Amniotic stem cell (primary cell): Measurements from ENCODE around the gene GALNT10.
"Not testable (repeated sequence)": the region's sequence is repeated elsewhere in the genome, so short reads cannot be mapped to it uniquely, and the experiment has no call there.

Experiments
- DNase-seq: peaks from one replicate; lab custom pipeline; 2025; lab: John Stamatoyannopoulos, UW

The GALNT10 gene, protein sequence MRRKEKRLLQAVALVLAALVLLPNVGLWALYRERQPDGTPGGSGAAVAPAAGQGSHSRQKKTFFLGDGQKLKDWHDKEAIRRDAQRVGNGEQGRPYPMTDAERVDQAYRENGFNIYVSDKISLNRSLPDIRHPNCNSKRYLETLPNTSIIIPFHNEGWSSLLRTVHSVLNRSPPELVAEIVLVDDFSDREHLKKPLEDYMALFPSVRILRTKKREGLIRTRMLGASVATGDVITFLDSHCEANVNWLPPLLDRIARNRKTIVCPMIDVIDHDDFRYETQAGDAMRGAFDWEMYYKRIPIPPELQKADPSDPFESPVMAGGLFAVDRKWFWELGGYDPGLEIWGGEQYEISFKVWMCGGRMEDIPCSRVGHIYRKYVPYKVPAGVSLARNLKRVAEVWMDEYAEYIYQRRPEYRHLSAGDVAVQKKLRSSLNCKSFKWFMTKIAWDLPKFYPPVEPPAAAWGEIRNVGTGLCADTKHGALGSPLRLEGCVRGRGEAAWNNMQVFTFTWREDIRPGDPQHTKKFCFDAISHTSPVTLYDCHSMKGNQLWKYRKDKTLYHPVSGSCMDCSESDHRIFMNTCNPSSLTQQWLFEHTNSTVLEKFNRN

GRCh38 chr5:154190595-154191304, at the start of gene GALNT10:
Gene GALNT10, plus strand, starts transcription at chr5:154190733. Its CDS starts 134 bp downstream, at chr5:154190867.
- no peak for DNase-seq

DNA sequence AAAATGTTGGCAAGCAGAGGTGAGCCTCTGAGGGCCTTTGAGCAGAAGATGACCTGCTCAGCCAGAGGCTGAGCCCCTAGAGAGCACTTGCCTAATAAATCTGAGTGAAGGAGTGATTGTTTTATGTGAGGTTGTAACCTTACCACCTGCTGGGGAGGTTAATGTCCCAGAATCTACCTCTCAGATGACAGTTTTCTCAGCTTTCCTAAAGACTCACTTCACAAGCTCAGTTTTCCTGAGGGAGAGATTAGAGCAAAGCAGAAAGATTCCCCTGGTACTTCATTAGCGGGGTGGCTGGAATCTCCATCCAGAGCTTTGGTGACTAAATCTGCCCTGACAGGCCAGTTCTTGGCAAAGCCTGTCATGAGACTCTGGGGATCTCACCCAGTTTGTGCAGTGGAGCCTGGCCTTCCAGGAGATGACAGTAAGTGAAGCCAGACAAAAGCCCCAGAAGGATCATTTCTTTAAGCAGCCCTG, 48.8 kb upstream of the GALNT10 start:
- DNase-seq = no peak

GRCh38 chr5:154143211-154143641, 47.3 kb upstream of the GALNT10 start:
- DNase-seq = no peak

- DNase-seq = no peak
Measured at GRCh38 chr5:154145268-154145667, 45.3 kb upstream of the GALNT10 start.

- DNase-seq = no peak
Measured at GRCh38 chr5:154146409-154146808, 44.1 kb upstream of the GALNT10 start.

DNA sequence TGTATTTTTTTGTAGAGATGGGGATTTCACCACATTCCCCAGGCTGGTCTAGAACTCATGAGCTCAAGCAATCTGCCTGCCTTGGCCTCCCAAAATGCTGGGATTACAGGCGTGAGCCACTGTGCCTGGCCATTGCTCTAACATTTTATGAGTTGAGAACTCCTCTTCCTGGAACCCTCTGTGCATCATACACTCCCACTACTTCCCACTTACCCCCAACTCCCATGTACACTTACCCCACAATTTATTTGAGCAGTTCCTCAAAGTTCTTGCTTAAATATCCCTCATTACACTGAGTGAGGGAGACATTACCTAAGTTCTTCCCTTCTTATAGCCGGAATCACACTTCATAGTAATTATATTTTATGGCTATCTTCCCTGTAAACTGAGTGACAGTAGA, 42.9 kb upstream of the GALNT10 start:
- no peak for DNase-seq

DNA sequence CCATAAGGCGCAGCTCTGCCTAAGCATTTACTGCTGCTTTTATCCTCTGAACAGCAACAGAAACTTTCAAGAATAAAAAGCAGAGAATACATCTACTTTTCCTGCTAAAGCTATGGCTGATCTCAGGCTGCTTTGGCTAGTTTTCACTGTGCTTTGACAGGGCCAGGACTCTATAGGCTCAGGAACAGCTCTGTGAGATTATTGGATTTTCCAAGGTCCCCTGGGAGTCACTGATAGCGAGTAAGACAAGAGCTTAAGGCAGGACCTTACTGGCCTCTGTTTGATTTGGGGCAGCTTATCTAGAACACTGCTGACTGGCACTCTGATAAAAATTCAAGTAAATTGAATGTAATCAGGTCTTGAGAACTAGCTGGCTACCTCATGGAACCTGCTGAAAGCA, 40.1 kb upstream of the GALNT10 start:
- not testable (repeated sequence) for DNase-seq

DNA sequence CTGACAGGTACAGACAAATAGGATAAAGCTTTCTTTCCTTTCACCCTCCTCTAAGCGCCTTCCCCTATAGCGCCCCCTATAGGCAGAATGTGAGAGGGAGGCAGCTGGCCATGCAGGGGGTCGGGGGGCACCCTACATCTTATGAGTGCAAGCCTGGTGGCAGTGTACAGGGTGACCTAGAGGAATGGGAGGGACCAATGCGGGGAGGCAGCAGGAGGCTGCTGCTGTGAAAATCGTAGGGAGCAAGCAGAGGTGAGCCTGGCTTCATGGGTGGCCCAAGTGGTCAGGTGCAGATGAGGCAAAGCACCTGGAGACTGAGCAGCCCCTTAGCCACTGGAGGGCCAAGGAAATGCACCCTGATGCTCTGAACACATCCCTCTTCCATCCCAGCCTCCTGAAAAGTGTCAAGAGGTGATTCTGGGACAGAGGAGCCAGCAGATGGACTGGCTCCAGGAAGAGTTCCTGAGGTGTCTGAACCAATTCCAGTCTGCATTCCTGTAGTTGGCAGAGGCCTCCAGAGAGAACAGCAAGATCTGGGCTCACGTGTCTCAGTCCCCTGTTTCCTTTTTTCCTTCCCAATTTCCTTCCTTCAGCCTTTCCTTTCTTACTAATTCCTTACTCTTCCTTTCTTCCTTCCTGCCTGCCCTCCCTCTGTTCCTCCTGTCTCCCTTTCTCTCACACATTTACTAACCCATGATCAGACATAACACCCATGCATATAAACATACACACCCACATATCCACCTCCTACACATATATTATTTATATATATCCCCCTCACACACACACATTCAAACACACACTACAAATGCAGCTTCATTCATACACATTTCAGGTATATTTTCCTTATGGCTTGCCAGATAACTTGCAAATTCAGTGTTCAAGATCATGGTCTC, 32.8 kb upstream of the GALNT10 start:
- no peak for DNase-seq

GRCh38 chr5:154158379-154158737, 32.2 kb upstream of the GALNT10 start:
- DNase-seq = no peak

- DNase-seq = no peak
Measured at GRCh38 chr5:154159343-154159742, 31.2 kb upstream of the GALNT10 start.

GRCh38 chr5:154162539-154163151, 27.9 kb upstream of the GALNT10 start:
- DNase-seq = no peak

DNA sequence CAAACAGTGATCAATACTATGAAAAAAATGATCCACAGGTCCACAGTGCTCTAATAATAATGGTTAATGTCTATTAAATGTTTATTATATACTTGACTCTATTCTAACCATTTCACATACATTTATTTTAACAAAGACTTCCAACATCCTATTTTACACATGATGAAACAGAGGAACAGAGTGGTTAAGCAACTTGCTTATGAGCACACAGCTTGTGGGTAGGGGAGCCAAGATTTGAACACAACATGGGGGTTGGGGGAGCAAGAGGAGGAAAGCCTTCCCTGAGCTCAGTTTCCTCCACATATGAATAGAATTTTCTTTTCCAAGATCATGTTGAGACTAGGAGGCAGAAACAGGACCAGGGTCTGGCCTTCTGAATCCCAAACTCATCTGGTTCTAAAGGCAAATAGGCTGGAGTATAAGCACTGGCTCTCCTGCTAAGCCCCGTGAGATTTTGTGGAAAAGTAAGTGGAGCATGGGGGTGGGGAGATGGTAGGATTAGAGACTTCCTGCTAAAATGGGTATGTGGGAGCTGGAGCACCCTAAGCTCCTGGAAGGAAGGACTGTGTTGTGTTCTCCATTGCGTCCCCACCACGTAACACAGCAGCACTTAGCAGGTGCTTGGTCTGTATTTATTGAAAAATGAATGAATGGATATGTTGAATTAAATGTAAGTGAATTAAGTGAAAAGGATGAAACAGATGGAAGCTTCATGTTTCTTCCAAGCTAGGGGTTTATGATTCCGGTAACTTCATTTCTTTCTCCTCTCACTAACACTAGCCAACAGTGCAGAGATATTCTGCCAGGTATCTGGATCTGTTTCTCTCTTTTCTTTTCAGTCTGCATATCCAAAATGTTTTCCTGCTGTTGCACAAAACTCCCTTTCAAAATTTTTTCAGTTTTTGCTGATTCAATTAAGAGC, 26.9 kb upstream of the GALNT10 start:
- DNase-seq = no peak

- no peak for DNase-seq
Measured at GRCh38 chr5:154164249-154164581, 26.3 kb upstream of the GALNT10 start.

- DNase-seq = no peak
Measured at GRCh38 chr5:154165886-154166285, 24.6 kb upstream of the GALNT10 start.

- DNase-seq = no peak
Measured at GRCh38 chr5:154166901-154167791, 23.4 kb upstream of the GALNT10 start.

GRCh38 chr5:154168395-154168794, 22.1 kb upstream of the GALNT10 start:
- no peak for DNase-seq

- no peak for DNase-seq
Measured at GRCh38 chr5:154172785-154173184, 17.7 kb upstream of the GALNT10 start.

GRCh38 chr5:154174091-154174490, 16.4 kb upstream of the GALNT10 start:
- DNase-seq = no peak

DNA sequence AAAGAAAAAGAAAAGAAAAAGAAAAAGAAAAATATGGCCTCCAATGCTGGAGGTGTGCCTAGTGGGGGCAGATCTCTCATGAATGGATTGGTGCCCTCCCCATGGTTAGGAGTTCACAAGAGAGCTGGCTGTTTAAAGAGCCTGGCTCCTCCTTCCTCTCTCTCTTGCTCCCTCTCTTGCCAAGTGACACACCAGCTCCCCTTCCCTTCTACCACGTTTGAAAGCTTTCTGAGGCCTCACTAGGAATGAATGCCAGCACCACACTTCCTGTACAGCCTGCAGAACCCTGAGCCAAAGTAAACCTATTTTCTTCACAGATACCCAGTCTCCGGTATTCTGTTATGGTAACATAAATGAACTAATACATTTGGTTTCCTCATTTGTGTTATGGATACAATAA, 14.4 kb upstream of the GALNT10 start:
- DNase-seq = no peak
